HepG2 (cell line): Measurements from ENCODE around the gene S100A13. TPM values are rescaled to one million over a fixed set of nuclear protein-coding genes. Genes with fewer than 3 reads are reported as not detected.

Experiments
- CAMTA2 ChIP-seq: sonication (generic); formaldehyde crosslinking; IDR thresholded peaks from 2 replicates; pipeline ENCODE4 v1.4.0; 2020; ENCODE audit warnings: mild to moderate bottlenecking, missing genetic modification reagents, borderline replicate concordance
- CC2D1A ChIP-seq: sonication (generic); formaldehyde crosslinking; IDR thresholded peaks from 2 replicates; pipeline ENCODE4 v1.8.1; 2023; ENCODE audit warnings: mild to moderate bottlenecking, missing genetic modification reagents
- ERF ChIP-seq: IDR thresholded peaks from 2 replicates; pipeline ENCODE4 v1.6.1; 2018; ENCODE audit warnings: missing biosample characterization, missing genetic modification reagents
- FOXA3 ChIP-seq: IDR thresholded peaks from 2 replicates; pipeline ENCODE4 v1.6.1; 2016; ENCODE audit warnings: missing genetic modification reagents, missing compliant biosample characterization
- HIC2 ChIP-seq: sonication (generic); formaldehyde crosslinking; IDR thresholded peaks from 2 replicates; pipeline ENCODE4 v1.9.0; 2022; ENCODE audit warnings: low read depth, missing genetic modification reagents
- MYNN ChIP-seq: sonication (generic); formaldehyde crosslinking; IDR thresholded peaks from 2 replicates; pipeline ENCODE4 v1.4.0; 2020; ENCODE audit warnings: mild to moderate bottlenecking, low read depth, missing genetic modification reagents
- NR1H2 ChIP-seq: sonication (generic); formaldehyde crosslinking; IDR thresholded peaks from 2 replicates; pipeline ENCODE4 v1.8.1; 2022; ENCODE audit warnings: low read depth, missing genetic modification reagents, borderline replicate concordance
- RBFOX2 ChIP-seq: fragments of 200-400 bp; formaldehyde crosslinking; IDR thresholded peaks from 2 replicates; pipeline ENCODE4 v1.6.1; 2017; ENCODE audit warnings: low read depth, mild to moderate bottlenecking, low read length
- SMARCC2 ChIP-seq: fragments of 450-650 bp; IDR thresholded peaks from 2 replicates; pipeline ENCODE4 v1.6.1; 2017; ENCODE audit warnings: antibody characterized with exemption, mild to moderate bottlenecking
- TEAD3 ChIP-seq: optimal IDR thresholded peaks from 2 replicates; pipeline ENCODE3; 2016; ENCODE audit warnings: borderline replicate concordance
- ZBTB4 ChIP-seq: sonication (generic); formaldehyde crosslinking; IDR thresholded peaks from 2 replicates; pipeline ENCODE4 v1.4.0; 2020; ENCODE audit warnings: missing genetic modification reagents, mild to moderate bottlenecking, borderline replicate concordance
- ZFY ChIP-seq: sonication (generic); formaldehyde crosslinking; IDR thresholded peaks from 2 replicates; pipeline ENCODE4 v1.4.0; 2020; ENCODE audit warnings: missing genetic modification reagents
- ZNF17 ChIP-seq: sonication (generic); formaldehyde crosslinking; IDR thresholded peaks from 2 replicates; pipeline ENCODE4 v1.5.0; 2020; ENCODE audit warnings: mild to moderate bottlenecking, missing genetic modification reagents
- ZNF180 ChIP-seq: sonication (generic); formaldehyde crosslinking; IDR thresholded peaks from 2 replicates; pipeline ENCODE4 v1.4.0; 2020; ENCODE audit warnings: low read depth, missing genetic modification reagents, borderline replicate concordance
- ZNF256 ChIP-seq: sonication (generic); formaldehyde crosslinking; conservative IDR thresholded peaks from 2 replicates; pipeline ENCODE4 v1.4.0; 2020; ENCODE audit warnings: missing genetic modification reagents
- ZNF329 ChIP-seq: sonication (generic); formaldehyde crosslinking; IDR thresholded peaks from 2 replicates; pipeline ENCODE4 v1.9.0; 2021; ENCODE audit warnings: low read depth, mild to moderate bottlenecking, missing genetic modification reagents
- ZNF749 ChIP-seq: sonication (generic); formaldehyde crosslinking; IDR thresholded peaks from 2 replicates; pipeline ENCODE4 v1.8.0; 2022; ENCODE audit warnings: mild to moderate bottlenecking, missing genetic modification reagents, moderate library complexity, borderline replicate concordance
- ZNF780A ChIP-seq: sonication (generic); formaldehyde crosslinking; IDR thresholded peaks from 2 replicates; pipeline ENCODE4 v1.8.0; 2022; ENCODE audit warnings: mild to moderate bottlenecking, missing genetic modification reagents, moderate library complexity
- ZSCAN31 ChIP-seq: sonication (generic); formaldehyde crosslinking; IDR thresholded peaks from 2 replicates; pipeline ENCODE4 v1.5.0; 2020; ENCODE audit warnings: low read depth, mild to moderate bottlenecking, missing genetic modification reagents
- polyA plus RNA-seq, 8 experiments: library from polyadenylated mRNA; depleted of rRNA in 3 of 8; stranded (reverse) in 7 of 8; unstranded in 1 of 8; fragments of >200 nt; fragmentation: Illumina TruSeq in 4 of 8; extraction: Trizol in 4 of 8; gene quantifications; 2 replicates each; pipeline versions ENCODE4 v1.2.1 to v1.2.3, GENCODE V29; 2011 to 2016; ENCODE audit warnings: low read depth in 4 of 8, missing spikeins in 1 of 8, mixed read lengths in 1 of 8; ENCODE audit not compliant: insufficient read depth in 1 of 8
- total RNA-seq, 5 experiments: library from RNA; depleted of rRNA; stranded (reverse); fragments of >200 nt; fragmentation: Illumina TruSeq; extraction: Trizol; gene quantifications; 2 replicates each; pipeline ENCODE4 v1.2.3, GENCODE V29; 2016; ENCODE audit warnings: low read depth in 1 of 5
- TF ChIP-seq, protein P1 (sequence below): sonication (generic); formaldehyde crosslinking; conservative IDR thresholded peaks from 2 replicates; pipeline ENCODE4 v1.8.0; 2022; ENCODE audit warnings: low read depth, missing genetic modification reagents
- TF ChIP-seq, protein P2 (sequence below): IDR thresholded peaks from 2 replicates; pipeline ENCODE4 v1.6.1; 2016; ENCODE audit warnings: low read depth

Gene S100A13
- total and polyA plus RNA-seq, 2 of the 13 experiments (the other 11 are each of a cell fraction or from before 2014, with no cell fraction given): 89.5 to 172 TPM

DNA sequence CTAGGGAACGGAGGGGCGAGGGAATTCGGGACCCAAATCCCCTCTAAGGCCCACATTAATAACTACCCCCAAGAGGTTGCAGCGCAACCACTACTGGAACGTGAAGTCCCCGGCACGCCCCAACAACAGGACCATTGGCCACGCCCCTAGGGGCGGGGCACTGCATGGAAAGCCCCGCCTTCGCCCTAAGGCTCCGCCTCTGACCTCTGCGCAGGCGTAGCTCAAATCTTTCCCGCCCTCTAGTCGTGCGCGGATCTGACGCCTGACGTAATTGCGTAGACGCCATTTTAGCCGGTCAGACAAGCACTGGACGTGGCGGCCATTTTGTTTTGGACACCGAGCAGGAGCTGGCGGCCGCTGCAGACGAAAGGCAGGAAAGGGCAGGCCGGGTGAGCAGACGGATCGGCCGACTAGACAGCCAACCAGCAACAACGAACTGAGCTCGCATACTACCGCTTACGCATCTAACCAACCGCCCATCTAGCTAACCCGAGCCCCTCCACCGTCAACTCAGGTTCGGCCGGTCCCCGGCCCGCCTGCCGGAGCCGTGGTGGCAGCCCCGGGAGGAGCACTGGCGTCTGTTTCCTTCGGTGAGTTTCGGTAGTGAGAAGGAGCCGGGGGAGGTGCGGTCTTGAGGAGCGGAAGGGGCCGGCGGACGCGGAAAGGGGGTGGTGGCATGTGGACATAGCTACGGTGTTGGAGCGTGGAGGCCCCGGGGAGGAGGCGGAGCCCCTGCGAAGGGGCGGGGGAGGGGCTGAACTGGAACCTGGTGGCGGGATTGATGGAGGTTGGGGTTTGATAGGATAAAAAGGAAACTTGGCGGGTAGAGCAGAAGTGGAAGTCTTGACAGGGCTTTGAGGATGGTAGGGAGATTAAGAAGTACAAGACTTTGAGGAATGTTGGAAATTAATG, 6.7 kb upstream of the S100A13 start, which contains the start of gene CHTOP (continued):
- TF ChIP-seq ZNF780A (CRISPR knock-in tag) (no peak), CAMTA2 (CRISPR knock-in tag) (no peak; the same call in 1 of the 2 replicates), MYNN (CRISPR knock-in tag) (no peak), SMARCC2 (no peak), ZNF329 (CRISPR knock-in tag) (0 out of 2 replicates have a peak, but pooled peaks have one; percentile 61), TEAD3 (no peak), ZFY (peak; percentile 86), ZSCAN31 (CRISPR knock-in tag) (no peak; the same call in 1 of the 2 replicates), RBFOX2 (peak; percentile 96), ZNF180 (CRISPR knock-in tag) (no peak), NR1H2 (no peak), HIC2 (CRISPR knock-in tag) (peak; percentile 32; the same call in 1 of the 2 replicates), ZBTB4 (no peak), CC2D1A (CRISPR knock-in tag) (no peak), ZNF749 (CRISPR knock-in tag) (no peak), ZNF17 (CRISPR knock-in tag) (no peak), ZNF256 (no peak), FOXA3 (CRISPR knock-in tag) (peak; percentile 65), ERF (CRISPR knock-in tag) (peak; percentile 66; the same call in 1 of the 2 replicates)
- TF ChIP-seq, protein P1, sequence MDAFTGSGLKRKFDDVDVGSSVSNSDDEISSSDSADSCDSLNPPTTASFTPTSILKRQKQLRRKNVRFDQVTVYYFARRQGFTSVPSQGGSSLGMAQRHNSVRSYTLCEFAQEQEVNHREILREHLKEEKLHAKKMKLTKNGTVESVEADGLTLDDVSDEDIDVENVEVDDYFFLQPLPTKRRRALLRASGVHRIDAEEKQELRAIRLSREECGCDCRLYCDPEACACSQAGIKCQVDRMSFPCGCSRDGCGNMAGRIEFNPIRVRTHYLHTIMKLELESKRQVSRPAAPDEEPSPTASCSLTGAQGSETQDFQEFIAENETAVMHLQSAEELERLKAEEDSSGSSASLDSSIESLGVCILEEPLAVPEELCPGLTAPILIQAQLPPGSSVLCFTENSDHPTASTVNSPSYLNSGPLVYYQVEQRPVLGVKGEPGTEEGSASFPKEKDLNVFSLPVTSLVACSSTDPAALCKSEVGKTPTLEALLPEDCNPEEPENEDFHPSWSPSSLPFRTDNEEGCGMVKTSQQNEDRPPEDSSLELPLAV: no peak
- TF ChIP-seq, protein P2, sequence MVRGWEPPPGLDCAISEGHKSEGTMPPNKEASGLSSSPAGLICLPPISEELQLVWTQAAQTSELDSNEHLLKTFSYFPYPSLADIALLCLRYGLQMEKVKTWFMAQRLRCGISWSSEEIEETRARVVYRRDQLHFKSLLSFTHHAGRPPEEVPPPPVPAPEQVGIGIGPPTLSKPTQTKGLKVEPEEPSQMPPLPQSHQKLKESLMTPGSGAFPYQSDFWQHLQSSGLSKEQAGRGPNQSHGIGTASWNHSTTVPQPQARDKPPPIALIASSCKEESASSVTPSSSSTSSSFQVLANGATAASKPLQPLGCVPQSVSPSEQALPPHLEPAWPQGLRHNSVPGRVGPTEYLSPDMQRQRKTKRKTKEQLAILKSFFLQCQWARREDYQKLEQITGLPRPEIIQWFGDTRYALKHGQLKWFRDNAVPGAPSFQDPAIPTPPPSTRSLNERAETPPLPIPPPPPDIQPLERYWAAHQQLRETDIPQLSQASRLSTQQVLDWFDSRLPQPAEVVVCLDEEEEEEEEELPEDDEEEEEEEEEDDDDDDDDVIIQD (CRISPR knock-in tag): peak; percentile 12; the same call in 1 of the 2 replicates
